Measurements from ENCODE around the gene PTDSS2.
"Not testable (repeated sequence)": the region's sequence is repeated elsewhere in the genome, so short reads cannot be mapped to it uniquely, and the experiment has no call there.

Gene PTDSS2

GRCh38 chr11:414318-414857 is 35.7 kb upstream of the PTDSS2 start:
- no peak for DNase-seq (ENCODE audit: low spot score)

DNA sequence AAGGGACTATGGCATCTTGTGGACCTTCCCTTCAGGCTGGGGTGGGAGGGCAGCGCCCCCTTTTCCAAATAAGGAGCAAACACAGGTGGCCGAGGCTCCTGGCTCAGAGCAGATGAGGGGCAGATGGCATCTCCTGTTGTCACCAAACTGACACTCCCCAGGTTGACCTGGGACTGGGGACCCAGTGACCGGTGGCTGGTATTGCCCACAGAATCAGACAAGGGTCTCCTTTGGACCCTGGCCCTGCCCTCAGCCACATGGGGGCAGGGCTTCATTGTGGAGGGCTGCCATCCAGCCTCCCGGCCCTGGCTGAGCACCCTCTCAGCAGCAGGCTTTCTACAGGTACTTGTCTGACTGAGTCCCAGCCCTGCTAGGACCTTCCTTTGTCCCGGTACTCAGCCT is 34.4 kb upstream of the PTDSS2 start:
- no peak for DNase-seq (ENCODE audit: low spot score)

DNA sequence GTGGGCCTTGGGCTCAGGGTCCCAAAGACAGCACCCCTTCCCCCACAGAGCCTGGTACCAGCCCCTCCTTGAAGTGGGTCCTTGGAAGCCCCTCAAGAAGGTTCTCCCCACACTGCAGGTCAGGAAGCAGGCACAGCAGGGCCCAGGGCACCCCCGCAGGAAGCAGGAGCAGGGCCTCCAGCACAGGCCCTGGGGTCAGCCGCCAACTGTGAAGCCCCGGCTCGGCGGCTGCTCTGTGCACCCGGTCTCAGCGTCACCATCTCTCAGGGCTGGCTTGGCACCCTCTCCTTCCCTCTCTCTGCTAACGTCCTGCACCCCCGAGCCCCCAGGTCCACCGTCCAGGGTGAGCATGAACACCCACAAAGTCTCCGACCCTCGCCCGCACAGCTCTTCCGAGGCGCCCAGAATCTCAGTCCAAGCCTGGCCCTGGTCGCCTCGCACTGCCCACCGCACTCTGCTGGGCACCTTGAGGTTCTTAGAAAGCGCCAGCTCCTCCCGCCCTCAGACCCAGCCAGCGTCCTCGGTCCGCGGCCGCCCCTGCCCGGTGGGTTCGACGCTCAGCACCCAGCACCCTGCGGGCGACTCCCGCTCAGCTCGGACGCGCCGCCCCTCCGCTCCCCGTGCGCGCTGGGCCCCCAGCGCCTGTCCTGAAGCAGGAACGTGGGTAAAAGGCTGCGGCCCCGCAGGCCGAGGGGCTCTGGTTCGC is 33.9 kb upstream of the PTDSS2 start:
- DNase-seq (ENCODE audit: low spot score), result no peak

DNA sequence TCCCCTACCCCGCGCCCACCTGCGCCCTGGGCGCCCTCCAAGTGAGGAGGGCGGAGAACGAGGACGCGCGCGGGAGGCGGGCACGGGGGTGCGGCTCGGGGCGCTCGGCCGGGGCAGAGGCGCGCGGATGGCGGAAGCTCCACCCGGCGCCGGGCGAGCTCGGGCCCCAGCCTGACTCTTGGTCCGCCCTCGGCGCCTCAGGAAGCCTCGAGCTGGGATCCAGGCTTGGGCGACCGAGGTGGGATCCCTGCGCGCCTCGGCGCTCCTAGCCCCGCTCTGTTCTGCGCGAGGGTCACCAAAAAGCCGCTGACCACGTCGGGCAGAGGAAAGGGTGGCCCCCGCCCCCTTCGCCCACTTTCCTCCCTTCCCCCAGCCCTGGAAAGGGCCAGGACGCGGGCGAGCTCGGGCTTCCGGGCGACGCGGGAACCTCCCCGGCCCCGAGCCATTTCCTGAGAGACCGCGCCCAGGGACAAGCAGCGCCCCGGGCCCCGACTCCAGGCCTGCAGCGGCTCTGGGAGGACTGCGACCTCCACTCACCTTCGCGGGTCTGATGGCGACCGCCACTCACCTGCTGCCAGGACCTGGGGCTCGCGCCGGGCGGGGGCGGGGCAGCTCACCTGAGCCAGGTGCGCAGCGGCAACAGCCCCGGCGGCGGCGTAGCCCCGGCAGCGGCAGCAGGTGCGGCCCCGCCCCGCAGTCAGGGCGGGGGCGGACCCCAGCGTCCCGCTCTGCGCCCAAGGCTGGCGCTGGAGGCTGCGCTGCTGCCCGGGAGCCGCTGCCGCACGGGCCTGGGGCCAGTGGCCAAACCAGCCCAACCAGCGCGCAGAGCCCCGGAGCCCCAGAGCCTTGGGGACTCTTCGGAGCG is 33.1 kb upstream of the PTDSS2 start:
- DNase-seq (ENCODE audit: low spot score), result peak; percentile 56

DNA sequence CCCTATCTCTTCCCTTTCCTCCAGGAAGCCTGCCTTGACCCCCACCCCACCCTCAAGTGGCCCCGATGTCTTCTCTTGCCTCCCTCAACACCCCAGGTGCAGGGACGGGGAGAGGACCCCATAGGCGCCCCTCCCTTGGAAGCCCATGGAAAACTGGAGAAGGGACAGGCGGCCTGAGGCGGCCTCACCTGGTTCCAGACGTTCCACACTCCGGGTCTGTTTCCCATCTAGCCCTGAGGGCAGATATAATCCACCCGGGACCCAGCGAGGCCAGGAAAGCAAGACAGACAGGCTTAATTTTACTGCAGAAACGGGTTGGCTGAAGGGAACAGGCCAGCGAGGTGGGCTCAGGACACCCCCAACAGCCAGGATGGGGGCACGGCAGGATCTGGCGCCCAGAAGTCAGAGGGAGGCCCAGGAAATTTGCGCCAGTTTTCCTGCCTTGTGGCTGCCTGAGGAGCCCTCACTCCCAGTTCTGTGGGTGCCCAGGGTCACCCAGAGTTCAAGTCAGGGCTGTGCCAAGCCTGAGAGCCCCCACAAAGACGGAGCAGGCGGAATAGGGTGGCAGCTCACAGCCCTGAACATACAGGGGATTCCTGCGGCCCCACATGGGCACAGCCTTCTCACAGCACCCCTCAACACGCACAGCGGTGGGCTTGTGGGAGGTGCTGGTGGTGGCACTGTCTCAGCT is 32.3 kb upstream of the PTDSS2 start:
- no peak for DNase-seq (ENCODE audit: low spot score)

DNA sequence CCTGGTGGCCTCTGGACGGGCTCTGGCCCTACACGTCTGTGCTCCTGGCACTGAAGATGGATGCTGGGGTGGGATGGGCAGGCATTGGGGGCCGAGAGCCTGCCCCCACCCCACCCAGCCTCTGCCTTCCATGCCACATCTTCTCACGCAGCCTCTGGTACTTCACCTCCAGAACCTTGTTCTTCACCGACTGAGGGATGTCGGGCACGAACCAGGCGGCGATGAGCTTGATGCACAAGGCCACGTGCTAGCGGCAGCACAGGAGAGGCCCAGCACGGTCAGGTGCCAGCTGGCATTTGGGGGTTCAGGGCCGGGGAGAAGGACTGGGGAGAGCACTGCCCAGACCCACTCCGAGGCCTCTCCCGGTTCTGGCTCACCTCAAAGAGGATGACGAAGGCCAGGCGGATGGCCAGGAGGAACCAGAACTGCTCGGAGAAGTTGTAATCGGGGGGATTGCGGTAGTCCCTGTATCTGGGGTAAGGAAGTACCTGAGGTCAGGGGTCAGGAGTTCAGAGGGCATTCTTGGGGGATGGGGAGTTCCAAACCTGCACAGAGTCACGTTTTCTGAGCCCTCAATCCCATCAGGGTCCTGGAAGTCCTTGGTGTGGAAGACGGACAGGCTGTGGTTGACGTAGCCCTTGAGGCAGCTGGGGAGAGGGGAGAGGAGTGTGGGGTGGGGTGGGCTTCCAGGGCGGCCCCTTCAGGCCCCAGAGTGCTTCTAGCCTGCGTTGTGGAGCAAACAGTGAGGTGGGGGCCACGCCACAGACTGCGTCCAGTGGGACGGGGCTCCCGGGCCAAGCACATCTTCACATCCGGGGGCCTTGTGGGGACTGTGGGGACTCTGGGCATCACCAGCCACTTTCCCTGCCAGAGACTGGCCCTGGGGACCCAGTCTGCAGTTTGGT is 31.5 kb upstream of the PTDSS2 start:
- no peak for DNase-seq (ENCODE audit: low spot score)

DNA sequence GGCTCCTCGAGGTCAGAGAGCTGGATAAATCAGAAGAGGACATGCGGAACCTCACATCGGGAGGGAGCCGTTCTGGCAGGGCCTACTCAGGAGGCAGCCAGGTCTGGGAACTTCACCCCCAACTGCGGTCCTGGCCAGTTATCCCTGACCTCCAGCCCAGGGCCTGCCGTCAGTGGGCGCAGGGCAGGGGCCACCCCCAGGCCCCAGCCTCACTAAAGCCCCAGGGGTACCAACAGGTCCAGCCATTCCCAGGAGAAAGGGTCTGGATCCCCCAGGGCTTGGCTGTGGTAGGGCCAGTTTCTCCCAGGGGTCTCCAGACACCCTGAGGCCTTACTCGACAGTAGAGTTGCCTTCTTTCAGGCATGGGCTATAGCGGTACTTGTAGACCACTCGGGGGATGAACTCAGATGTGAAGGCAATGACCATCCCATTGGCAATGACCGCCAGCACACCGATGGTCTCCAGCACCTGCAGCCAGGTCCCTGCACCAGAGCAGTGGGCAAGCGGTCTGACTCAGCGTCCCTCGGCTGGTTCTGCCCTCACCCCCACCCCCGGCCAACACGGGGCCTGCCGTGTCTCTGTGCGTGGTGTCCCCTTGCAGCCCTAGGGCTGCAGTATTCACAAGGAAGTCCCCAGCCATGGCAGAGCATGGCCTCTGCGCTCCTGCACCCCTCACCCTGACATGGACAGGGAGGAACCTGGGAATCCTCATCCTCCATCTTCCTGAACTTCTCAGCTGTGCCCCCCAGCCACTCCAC is 30.7 kb upstream of the PTDSS2 start:
- no peak for DNase-seq (ENCODE audit: low spot score)

DNA sequence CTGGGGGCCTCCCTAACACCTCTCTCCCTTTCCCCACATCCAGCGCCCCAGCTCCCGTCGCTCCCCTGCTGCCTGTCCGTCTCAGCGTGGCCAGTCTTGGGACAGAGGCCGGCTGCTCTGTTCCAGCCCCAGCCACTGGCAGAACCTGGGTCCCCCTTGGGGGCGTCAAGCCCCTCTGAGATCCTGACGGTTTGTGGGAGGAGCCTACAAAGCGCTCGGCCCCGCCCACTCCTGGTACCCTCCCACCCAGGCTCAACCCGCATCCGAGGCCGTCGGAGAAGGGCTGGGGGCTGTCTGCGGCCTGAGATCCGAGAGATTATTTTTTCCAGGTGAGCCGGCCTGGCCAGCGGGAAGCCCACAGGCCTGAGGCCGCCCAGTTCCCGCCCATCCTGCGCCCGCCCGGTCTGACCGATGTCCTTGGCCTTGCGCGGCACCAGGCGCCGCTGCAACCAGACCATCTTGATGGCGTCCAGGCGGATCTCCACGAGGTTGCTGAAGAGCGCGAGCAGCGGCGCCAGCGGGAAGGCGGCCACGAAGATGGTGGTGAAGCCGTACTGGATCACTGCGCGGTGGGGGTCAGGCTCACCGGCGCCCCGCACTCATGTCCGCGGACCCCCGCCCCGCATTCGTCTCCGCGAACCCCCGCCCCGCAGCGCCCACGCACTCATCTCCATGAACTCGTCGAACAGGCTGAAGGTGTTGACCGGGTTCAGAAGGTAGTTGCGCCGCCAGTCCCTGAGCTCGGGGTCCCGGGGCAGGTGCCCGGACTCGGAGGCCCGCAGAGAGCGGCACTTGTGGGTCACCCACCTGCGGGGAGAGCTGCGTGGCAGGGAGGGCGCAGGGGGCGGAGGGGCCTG is 29.8 kb upstream of the PTDSS2 start:
- no peak for DNase-seq (ENCODE audit: low spot score)

- no peak for DNase-seq (ENCODE audit: low spot score)
Measured at GRCh38 chr11:420911-421321, 29.2 kb upstream of the PTDSS2 start.

- DNase-seq (ENCODE audit: low spot score), result no peak
Measured at GRCh38 chr11:422249-422656, 27.8 kb upstream of the PTDSS2 start.

- DNase-seq (ENCODE audit: low spot score), result no peak
Measured at GRCh38 chr11:424232-424631, 25.8 kb upstream of the PTDSS2 start.

- not testable (repeated sequence) for DNase-seq (ENCODE audit: low spot score)
Measured at GRCh38 chr11:424766-425165, 25.3 kb upstream of the PTDSS2 start.

GRCh38 chr11:425301-425700 is 24.8 kb upstream of the PTDSS2 start:
- no peak for DNase-seq (ENCODE audit: low spot score)

- DNase-seq (ENCODE audit: low spot score), result no peak
Measured at GRCh38 chr11:426851-427250, 23.2 kb upstream of the PTDSS2 start.

- no peak for DNase-seq (ENCODE audit: low spot score)
Measured at GRCh38 chr11:428295-428694, 21.8 kb upstream of the PTDSS2 start.

DNA sequence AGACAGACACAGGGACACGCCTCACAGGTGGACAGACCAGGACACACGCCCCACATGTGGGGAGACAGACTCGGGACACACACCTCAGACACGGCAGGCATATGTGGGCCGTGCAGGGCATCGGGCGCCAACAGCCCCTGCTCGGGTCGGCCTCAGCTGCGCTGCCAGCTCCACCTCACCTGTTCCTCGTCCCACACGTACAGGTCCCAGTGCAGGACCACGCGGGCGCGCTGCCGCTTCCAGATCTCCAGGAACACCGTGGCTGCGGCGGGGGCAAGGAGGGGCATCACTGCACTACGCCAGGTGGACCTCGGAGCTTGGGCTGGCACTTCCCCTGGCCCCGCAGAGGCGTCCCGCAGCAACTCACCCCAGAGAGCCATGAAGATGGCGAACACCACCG is 20.7 kb upstream of the PTDSS2 start:
- no peak for DNase-seq (ENCODE audit: low spot score)

GRCh38 chr11:429931-430456 is 20.1 kb upstream of the PTDSS2 start:
- no peak for DNase-seq (ENCODE audit: low spot score)

DNA sequence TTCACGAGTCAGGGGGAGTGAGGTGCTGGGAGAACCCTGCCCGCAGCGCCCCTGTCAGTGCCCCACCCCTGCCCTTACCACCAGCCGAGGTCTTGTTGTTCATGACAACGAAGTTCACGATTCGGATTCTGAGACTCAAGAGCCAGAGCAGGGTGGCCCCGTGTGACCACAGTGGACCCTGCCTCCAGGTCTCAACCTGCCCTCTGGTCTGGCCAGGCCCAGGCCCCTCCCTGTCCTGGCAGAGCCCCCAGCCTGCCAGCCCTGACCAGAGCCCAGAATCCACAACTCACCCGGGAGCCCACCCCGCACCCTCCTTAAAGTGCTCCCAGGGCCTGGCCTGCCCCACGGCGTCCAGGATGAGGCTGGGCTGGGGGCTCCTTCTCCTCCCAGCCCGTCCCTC is 18.2 kb upstream of the PTDSS2 start:
- DNase-seq (ENCODE audit: low spot score), result no peak

GRCh38 chr11:432501-433100 is 17.5 kb upstream of the PTDSS2 start:
- no peak for DNase-seq (ENCODE audit: low spot score)
